ENCODE data around the gene CALML4.

Gene CALML4

DNA sequence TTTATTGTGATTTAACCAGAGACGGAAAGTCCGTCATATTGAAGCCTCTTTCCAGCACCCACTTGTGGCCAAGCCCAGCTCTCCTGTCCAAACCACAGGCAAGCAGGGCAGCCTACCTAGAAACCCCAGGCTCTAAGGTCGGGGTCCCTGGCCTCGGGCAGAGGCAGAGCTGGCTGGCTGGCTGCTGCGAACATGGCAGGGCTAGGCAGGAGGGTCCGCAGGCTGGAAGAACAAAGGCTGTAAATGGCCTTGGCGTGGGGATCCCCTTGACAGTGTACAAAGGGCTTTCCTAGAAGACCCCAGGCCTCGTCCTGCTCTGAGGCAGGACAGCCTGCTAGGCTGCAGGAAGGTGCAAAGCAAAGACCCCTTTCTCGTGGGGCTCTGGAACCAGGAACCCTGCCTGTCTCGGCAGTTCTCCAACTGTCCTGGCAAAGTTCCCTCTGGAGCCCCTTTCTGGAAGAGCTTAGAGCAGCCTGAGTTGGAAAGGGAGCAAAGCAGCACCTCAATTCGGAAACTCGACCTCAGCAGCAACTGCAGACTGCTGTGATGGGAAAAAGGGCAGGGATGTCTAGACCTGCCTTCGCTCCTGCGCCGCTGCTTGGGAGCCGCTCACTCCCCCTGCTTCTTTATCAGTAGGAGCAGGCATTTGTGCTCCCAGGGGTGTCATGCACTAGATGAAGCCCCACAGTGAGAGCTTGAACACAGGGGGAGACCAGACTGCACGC, 8.5 kb downstream of the CALML4 start:
- ChIA-PET POLR2A (no interaction called here), CTCF (interaction anchor here (0.9 kb wide), 1 partner anchor 110 kb away, joined by 3 read pairs; no protein-coding TSS in a partner anchor)
- no peak for DNase-seq (ENCODE audit: extremely low spot score)
- TF ChIP-seq FOXA1 (IDR thresholded peaks at IDR 0.05), result no peak
- TF ChIP-seq SUZ12 (IDR thresholded peaks at IDR 0.05), result no peak
- no peak for TF ChIP-seq LEF1 (IDR thresholded peaks at IDR 0.05; ENCODE audit: borderline replicate concordance)
- TF ChIP-seq NFRKB (IDR thresholded peaks at IDR 0.05), result no peak
- TF ChIP-seq FOXK2 (IDR thresholded peaks at IDR 0.05), result no peak
- no peak for TF ChIP-seq BHLHE40 (IDR thresholded peaks at IDR 0.05; ENCODE audit: borderline replicate concordance)
- no peak for TF ChIP-seq ARNT (IDR thresholded peaks at IDR 0.05)
- no peak for TF ChIP-seq FOXM1 (IDR thresholded peaks at IDR 0.05; ENCODE audit: borderline replicate concordance)
- no peak for TF ChIP-seq HDGF (IDR thresholded peaks at IDR 0.05; ENCODE audit: borderline replicate concordance)
- no peak for TF ChIP-seq L3MBTL2 (conservative IDR thresholded peaks at IDR 0.05)
- TF ChIP-seq ELF4 (IDR thresholded peaks at IDR 0.05), result no peak
- TF ChIP-seq, protein P1, sequence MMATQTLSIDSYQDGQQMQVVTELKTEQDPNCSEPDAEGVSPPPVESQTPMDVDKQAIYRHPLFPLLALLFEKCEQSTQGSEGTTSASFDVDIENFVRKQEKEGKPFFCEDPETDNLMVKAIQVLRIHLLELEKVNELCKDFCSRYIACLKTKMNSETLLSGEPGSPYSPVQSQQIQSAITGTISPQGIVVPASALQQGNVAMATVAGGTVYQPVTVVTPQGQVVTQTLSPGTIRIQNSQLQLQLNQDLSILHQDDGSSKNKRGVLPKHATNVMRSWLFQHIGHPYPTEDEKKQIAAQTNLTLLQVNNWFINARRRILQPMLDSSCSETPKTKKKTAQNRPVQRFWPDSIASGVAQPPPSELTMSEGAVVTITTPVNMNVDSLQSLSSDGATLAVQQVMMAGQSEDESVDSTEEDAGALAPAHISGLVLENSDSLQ (IDR thresholded peaks at IDR 0.05), result no peak
- no peak for TF ChIP-seq TARDBP (IDR thresholded peaks at IDR 0.05)
- no peak for TF ChIP-seq CTBP1 (IDR thresholded peaks at IDR 0.05; ENCODE audit: borderline replicate concordance)
- no peak for TF ChIP-seq ZNF384 (IDR thresholded peaks at IDR 0.05)
- TF ChIP-seq SP1 (IDR thresholded peaks at IDR 0.05), result no peak

DNA sequence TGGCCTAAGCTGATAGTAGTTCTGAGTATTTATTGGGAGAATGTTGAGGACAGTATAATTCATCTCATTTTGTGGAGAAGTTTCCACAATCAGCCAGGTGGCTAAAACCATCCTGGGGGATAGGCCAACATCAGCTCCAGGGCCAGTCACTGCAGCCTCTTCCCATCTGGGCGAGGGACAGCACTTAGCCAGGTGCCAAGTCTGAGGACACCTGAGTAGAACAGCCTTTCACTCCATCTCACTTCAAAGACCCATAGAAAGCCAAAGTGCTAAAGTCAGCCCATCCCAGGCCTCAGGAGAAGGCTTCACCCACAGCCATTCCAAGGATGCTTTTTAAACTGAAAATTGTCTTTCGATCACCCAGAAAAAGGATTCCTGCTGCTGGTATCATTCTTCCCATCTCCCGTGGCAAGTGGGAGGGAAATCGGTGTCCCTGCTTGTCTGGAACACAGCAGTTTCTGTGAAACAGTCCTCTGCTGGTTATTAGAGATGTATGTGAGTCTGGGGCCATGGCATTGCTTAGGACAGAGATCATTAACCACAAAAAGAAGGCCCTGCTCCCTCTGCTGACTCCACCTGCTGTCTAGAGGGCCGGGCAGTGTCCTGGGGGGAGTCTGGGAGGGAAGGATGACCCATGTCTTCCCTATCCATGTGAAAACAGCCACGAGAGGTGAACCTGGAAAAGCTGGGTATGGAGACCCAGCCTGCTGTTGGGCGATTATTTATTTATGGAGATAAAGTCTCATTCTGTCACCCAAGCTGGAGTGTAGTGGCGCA, 9.6 kb downstream of the CALML4 start:
- POLR2A ChIA-PET, result interaction anchor here (0.6 to 0.7 kb wide), 2 partner anchors 16 to 227 kb away, joined by 3 read pairs; no protein-coding TSS in a partner anchor
- TF ChIP-seq LEF1 (IDR thresholded peaks at IDR 0.05; ENCODE audit: borderline replicate concordance) (no peak), FOXA1 (IDR thresholded peaks at IDR 0.05) (no peak), ELF4 (IDR thresholded peaks at IDR 0.05) (no peak), FOXM1 (IDR thresholded peaks at IDR 0.05; ENCODE audit: borderline replicate concordance) (no peak), FOXK2 (IDR thresholded peaks at IDR 0.05) (no peak), ZNF384 (IDR thresholded peaks at IDR 0.05) (no peak), SP1 (IDR thresholded peaks at IDR 0.05) (no peak), CTBP1 (IDR thresholded peaks at IDR 0.05; ENCODE audit: borderline replicate concordance) (no peak), L3MBTL2 (conservative IDR thresholded peaks at IDR 0.05) (no peak), TARDBP (IDR thresholded peaks at IDR 0.05) (no peak), NFRKB (IDR thresholded peaks at IDR 0.05) (no peak), ARNT (IDR thresholded peaks at IDR 0.05) (no peak), SUZ12 (IDR thresholded peaks at IDR 0.05) (no peak), BHLHE40 (IDR thresholded peaks at IDR 0.05; ENCODE audit: borderline replicate concordance) (no peak), HDGF (IDR thresholded peaks at IDR 0.05; ENCODE audit: borderline replicate concordance) (no peak)
- TF ChIP-seq, protein P1 (IDR thresholded peaks at IDR 0.05), result no peak

DNA sequence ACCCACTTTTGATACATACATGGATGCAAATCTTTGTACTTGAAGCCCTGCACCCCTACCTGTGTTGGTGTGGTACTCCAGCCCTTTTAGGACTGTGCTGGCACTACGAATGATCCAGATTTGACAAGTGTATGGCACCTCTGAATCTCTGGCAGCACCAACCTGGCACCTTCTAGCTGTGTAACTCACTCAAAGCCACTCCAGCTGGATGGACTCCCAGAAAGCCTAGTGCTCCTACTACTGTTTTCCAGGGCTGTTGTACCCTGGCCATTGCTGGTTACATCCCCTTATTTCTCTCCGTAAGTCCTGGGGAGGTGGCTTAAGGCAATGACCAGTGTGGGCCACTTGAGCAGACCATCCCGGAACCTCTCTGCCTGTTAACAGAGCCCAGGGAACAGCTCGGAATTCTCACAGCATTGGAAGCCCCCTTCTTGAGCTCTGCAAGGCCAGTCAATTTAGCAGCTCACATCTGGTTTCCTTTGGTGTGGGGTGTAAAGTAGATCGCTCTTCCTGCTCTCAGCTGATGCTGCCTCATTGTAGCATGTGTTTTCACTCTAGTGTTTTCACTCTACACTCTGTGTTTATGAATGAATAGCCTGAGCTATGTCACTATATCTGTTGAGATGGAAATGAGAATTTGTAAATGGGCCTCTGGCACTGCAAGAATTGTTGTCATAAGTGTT, 12.2 kb downstream of the CALML4 start:
- no peak for TF ChIP-seq FOXM1 (IDR thresholded peaks at IDR 0.05; ENCODE audit: borderline replicate concordance)
- no peak for TF ChIP-seq CTBP1 (IDR thresholded peaks at IDR 0.05; ENCODE audit: borderline replicate concordance)
- TF ChIP-seq TARDBP (IDR thresholded peaks at IDR 0.05), result no peak
- TF ChIP-seq ARNT (IDR thresholded peaks at IDR 0.05), result no peak
- TF ChIP-seq, protein P1 (IDR thresholded peaks at IDR 0.05), result no peak
- TF ChIP-seq FOXK2 (IDR thresholded peaks at IDR 0.05), result no peak
- TF ChIP-seq LEF1 (IDR thresholded peaks at IDR 0.05; ENCODE audit: borderline replicate concordance), result no peak
- TF ChIP-seq ZNF384 (IDR thresholded peaks at IDR 0.05), result no peak
- TF ChIP-seq NFRKB (IDR thresholded peaks at IDR 0.05), result no peak
- TF ChIP-seq SUZ12 (IDR thresholded peaks at IDR 0.05), result no peak
- no peak for TF ChIP-seq SP1 (IDR thresholded peaks at IDR 0.05)
- TF ChIP-seq BHLHE40 (IDR thresholded peaks at IDR 0.05; ENCODE audit: borderline replicate concordance), result no peak
- no peak for TF ChIP-seq ELF4 (IDR thresholded peaks at IDR 0.05)
- TF ChIP-seq L3MBTL2 (conservative IDR thresholded peaks at IDR 0.05), result no peak
- no peak for TF ChIP-seq HDGF (IDR thresholded peaks at IDR 0.05; ENCODE audit: borderline replicate concordance)
- CTCF ChIA-PET, result interaction anchor here (0.6 to 0.9 kb wide), 2 partner anchors 18 to 340 kb away, joined by 3 to 5 read pairs; no protein-coding TSS in a partner anchor
- DNase-seq (ENCODE audit: extremely low spot score), result no peak
- POLR2A ChIA-PET, result no interaction called here

More for the DNA sequence above, 9.6 kb downstream of the CALML4 start:
- no peak for DNase-seq (ENCODE audit: extremely low spot score)
- CTCF ChIA-PET, result interaction anchor here (0.5 to 1.1 kb wide), 12 partner anchors 9 to 1177 kb away, joined by 3 to 12 read pairs (median 4); no protein-coding TSS in a partner anchor

DNA sequence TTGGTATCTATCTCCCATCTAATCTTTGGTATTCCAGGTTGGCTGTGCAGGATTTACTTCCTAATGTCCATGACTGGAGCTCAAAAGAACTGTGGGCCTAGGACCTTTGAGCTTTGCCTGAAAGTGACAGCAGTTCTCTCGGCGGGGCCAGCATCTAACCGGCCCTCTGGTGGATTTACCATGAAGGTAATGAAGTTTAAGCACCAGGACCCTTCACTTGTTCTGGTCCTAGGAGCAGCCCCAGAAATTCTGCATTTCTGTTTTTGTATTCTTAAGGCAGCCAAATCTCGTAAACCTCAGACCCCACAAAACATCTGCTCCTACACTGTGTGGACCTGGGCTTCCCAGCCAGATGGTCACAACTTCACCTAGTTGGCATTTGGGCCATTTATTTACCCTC, 13.0 kb downstream of the CALML4 start:
- POLR2A ChIA-PET, result no interaction called here
- CTCF ChIA-PET, result no interaction called here
- no peak for DNase-seq (ENCODE audit: extremely low spot score)
- TF ChIP-seq ZNF384 (IDR thresholded peaks at IDR 0.05) (no peak), ELF4 (IDR thresholded peaks at IDR 0.05) (no peak), FOXK2 (IDR thresholded peaks at IDR 0.05) (no peak), FOXM1 (IDR thresholded peaks at IDR 0.05; ENCODE audit: borderline replicate concordance) (no peak), BHLHE40 (IDR thresholded peaks at IDR 0.05; ENCODE audit: borderline replicate concordance) (no peak), LEF1 (IDR thresholded peaks at IDR 0.05; ENCODE audit: borderline replicate concordance) (no peak), FOXA1 (IDR thresholded peaks at IDR 0.05) (no peak)
- TF ChIP-seq, protein P1 (IDR thresholded peaks at IDR 0.05), result no peak

Measured in HEK293T (cell line).